ENCODE data around the gene HOXB5. TPM values are rescaled to one million over a fixed set of nuclear protein-coding genes. Genes with fewer than 3 reads are reported as not detected.
A peak's percentile ranks its signal among the peaks of the same experiment; 100 is the strongest.

The HOXB5 gene
- total and polyA plus RNA-seq, 4 donors, result 2.9 to 116 (median 56.0) TPM

GRCh38 chr17:48586355-48587258 is 7.0 kb downstream of the HOXB5 start:
- H3K4me3 ChIP-seq (ENCODE audit: low read depth, low read length), result peak overlapping the region; percentile 67
- H3K27ac ChIP-seq (ENCODE audit: low read depth, low read length), result peak overlapping the region; percentile 99
- 1% methylated on average over 13 of the region's 34 CpGs for WGBS (ENCODE audit: insufficient coverage)
- DNase-seq (ENCODE audit: low read depth in 4 of 6, low spot score in 6 of 6), result peak in 2 of 6 donors; percentile 33 to 90
- H3K9me3 ChIP-seq (ENCODE audit: control insufficient read depth, insufficient read depth, low read length), result no peaks in the 10 kb centered on the region
- H3K36me3 ChIP-seq (ENCODE audit: control insufficient read depth, insufficient read depth, low read length), result peaks cover 25% of the 10 kb centered on the region
- peaks cover 81% of the 10 kb centered on the region for H3K4me1 ChIP-seq (ENCODE audit: control insufficient read depth, insufficient read depth, low read length)
- no peaks in the 10 kb centered on the region for H3K27me3 ChIP-seq (ENCODE audit: control insufficient read depth, insufficient read depth, low read length)

GRCh38 chr17:48584223-48584741 is 9.3 kb downstream of the HOXB5 start:
- Histone ChIP-seq H3K27ac (ENCODE audit: low read depth, low read length) (peak overlapping the region; percentile 99), H3K27me3 (ENCODE audit: control insufficient read depth, insufficient read depth, low read length) (no peaks in the 10 kb centered on the region), H3K36me3 (ENCODE audit: control insufficient read depth, insufficient read depth, low read length) (peaks cover 18% of the 10 kb centered on the region), H3K4me3 (ENCODE audit: low read depth, low read length) (peak overlapping the region; percentile 3), H3K9me3 (ENCODE audit: control insufficient read depth, insufficient read depth, low read length) (no peaks in the 10 kb centered on the region), H3K4me1 (ENCODE audit: control insufficient read depth, insufficient read depth, low read length) (peaks cover 79% of the 10 kb centered on the region)
- 0% methylated on average over 1 of the region's 2 CpGs for WGBS (ENCODE audit: insufficient coverage)
- peak in 2 of 6 donors; percentile 73 to 81 for DNase-seq (ENCODE audit: low read depth in 4 of 6, low spot score in 6 of 6)

GRCh38 chr17:48583708-48584222 is 9.8 kb downstream of the HOXB5 start:
- WGBS (ENCODE audit: insufficient coverage), result no CpG with 5 or more reads among the region's 3 CpGs
- Histone ChIP-seq H3K27me3 (ENCODE audit: control insufficient read depth, insufficient read depth, low read length) (no peaks in the 10 kb centered on the region), H3K4me3 (ENCODE audit: low read depth, low read length) (peak overlapping the region; percentile 3), H3K4me1 (ENCODE audit: control insufficient read depth, insufficient read depth, low read length) (peaks cover 84% of the 10 kb centered on the region), H3K27ac (ENCODE audit: low read depth, low read length) (peak overlapping the region; percentile 99), H3K36me3 (ENCODE audit: control insufficient read depth, insufficient read depth, low read length) (peaks cover 18% of the 10 kb centered on the region), H3K9me3 (ENCODE audit: control insufficient read depth, insufficient read depth, low read length) (no peaks in the 10 kb centered on the region)
- DNase-seq (ENCODE audit: low read depth in 4 of 6, low spot score in 6 of 6), result no peak

GRCh38 chr17:48582750-48583069 is 10.9 kb downstream of the HOXB5 start:
- no peaks in the 10 kb centered on the region for H3K9me3 ChIP-seq (ENCODE audit: control insufficient read depth, insufficient read depth, low read length)
- no peak for DNase-seq (ENCODE audit: low read depth in 4 of 6, low spot score in 6 of 6)
- H3K4me3 ChIP-seq (ENCODE audit: low read depth, low read length), result peak overlapping the region; percentile 49
- no peaks in the 10 kb centered on the region for H3K27me3 ChIP-seq (ENCODE audit: control insufficient read depth, insufficient read depth, low read length)
- peaks cover 80% of the 10 kb centered on the region for H3K4me1 ChIP-seq (ENCODE audit: control insufficient read depth, insufficient read depth, low read length)
- peaks cover 18% of the 10 kb centered on the region for H3K36me3 ChIP-seq (ENCODE audit: control insufficient read depth, insufficient read depth, low read length)
- WGBS (ENCODE audit: insufficient coverage), result 6% methylated on average over 3 of the region's 7 CpGs
- peak overlapping the region; percentile 99 for H3K27ac ChIP-seq (ENCODE audit: low read depth, low read length)

- H3K27ac ChIP-seq (ENCODE audit: low read depth, low read length), result peak overlapping the region; percentile 99
- peak overlapping the region; percentile 49 for H3K4me3 ChIP-seq (ENCODE audit: low read depth, low read length)
- H3K9me3 ChIP-seq (ENCODE audit: control insufficient read depth, insufficient read depth, low read length), result no peaks in the 10 kb centered on the region
- no peaks in the 10 kb centered on the region for H3K27me3 ChIP-seq (ENCODE audit: control insufficient read depth, insufficient read depth, low read length)
- H3K4me1 ChIP-seq (ENCODE audit: control insufficient read depth, insufficient read depth, low read length), result peaks cover 68% of the 10 kb centered on the region
- WGBS (ENCODE audit: insufficient coverage), result 3% methylated on average over 3 of the region's 26 CpGs
- peaks cover 18% of the 10 kb centered on the region for H3K36me3 ChIP-seq (ENCODE audit: control insufficient read depth, insufficient read depth, low read length)
- peak in 2 of 6 donors; percentile 70 to 87 for DNase-seq (ENCODE audit: low read depth in 4 of 6, low spot score in 6 of 6)
These were observed 13.6 kb downstream of the HOXB5 start for GRCh38 chr17:48579760-48580554.

GRCh38 chr17:48579471-48579759 is 14.2 kb downstream of the HOXB5 start:
- DNase-seq (ENCODE audit: low read depth in 4 of 6, low spot score in 6 of 6), result no peak
- WGBS (ENCODE audit: insufficient coverage), result no CpG with 5 or more reads among the region's 7 CpGs
- H3K27me3 ChIP-seq (ENCODE audit: control insufficient read depth, insufficient read depth, low read length), result no peaks in the 10 kb centered on the region
- no peaks in the 10 kb centered on the region for H3K9me3 ChIP-seq (ENCODE audit: control insufficient read depth, insufficient read depth, low read length)
- peaks cover 70% of the 10 kb centered on the region for H3K4me1 ChIP-seq (ENCODE audit: control insufficient read depth, insufficient read depth, low read length)
- peak overlapping the region; percentile 99 for H3K27ac ChIP-seq (ENCODE audit: low read depth, low read length)
- H3K4me3 ChIP-seq (ENCODE audit: low read depth, low read length), result peak overlapping the region; percentile 49
- H3K36me3 ChIP-seq (ENCODE audit: control insufficient read depth, insufficient read depth, low read length), result peaks cover 18% of the 10 kb centered on the region

GRCh38 chr17:48578616-48579470 is 14.7 kb downstream of the HOXB5 start:
- peak overlapping the region; percentile 49 for H3K4me3 ChIP-seq (ENCODE audit: low read depth, low read length)
- no peaks in the 10 kb centered on the region for H3K27me3 ChIP-seq (ENCODE audit: control insufficient read depth, insufficient read depth, low read length)
- peak in 2 of 6 donors; percentile 65 to 81 for DNase-seq (ENCODE audit: low read depth in 4 of 6, low spot score in 6 of 6)
- H3K4me1 ChIP-seq (ENCODE audit: control insufficient read depth, insufficient read depth, low read length), result peaks cover 72% of the 10 kb centered on the region
- H3K27ac ChIP-seq (ENCODE audit: low read depth, low read length), result peak overlapping the region; percentile 99
- WGBS (ENCODE audit: insufficient coverage), result 2% methylated on average over 38 of the region's 43 CpGs
- H3K9me3 ChIP-seq (ENCODE audit: control insufficient read depth, insufficient read depth, low read length), result no peaks in the 10 kb centered on the region
- peaks cover 18% of the 10 kb centered on the region for H3K36me3 ChIP-seq (ENCODE audit: control insufficient read depth, insufficient read depth, low read length)

GRCh38 chr17:48577946-48578615 is 15.5 kb downstream of the HOXB5 start, which contains the start of gene HOXB4:
Gene HOXB4, minus strand, starts transcription at chr17:48578350. Its CDS starts 31 bp downstream, at chr17:48578319.
- H3K4me1 ChIP-seq (ENCODE audit: control insufficient read depth, insufficient read depth, low read length), result peaks cover 73% of the 10 kb centered on the region
- WGBS (ENCODE audit: insufficient coverage), result under 1% methylated on average over 35 of the region's 58 CpGs
- no peaks in the 10 kb centered on the region for H3K27me3 ChIP-seq (ENCODE audit: control insufficient read depth, insufficient read depth, low read length)
- peak within 1 kb of the TSS; percentile 51 for H3K4me3 ChIP-seq (ENCODE audit: low read depth, low read length)
- peak in 3 of 6 donors; percentile 88 to 98 (median 89) for DNase-seq (ENCODE audit: low read depth in 4 of 6, low spot score in 6 of 6)
- peaks cover 18% of the 10 kb centered on the region for H3K36me3 ChIP-seq (ENCODE audit: control insufficient read depth, insufficient read depth, low read length)
- peak within 1 kb of the TSS; percentile 99 for H3K27ac ChIP-seq (ENCODE audit: low read depth, low read length)
- no peaks in the 10 kb centered on the region for H3K9me3 ChIP-seq (ENCODE audit: control insufficient read depth, insufficient read depth, low read length)

All from spinal cord (tissue), 10 donors.